HCT116 (cell line): Measurements from ENCODE around the gene ACP1. TPM values are rescaled to one million over a fixed set of nuclear protein-coding genes. Genes with fewer than 3 reads are reported as not detected.

ENCODE experiments used
- ATAC-seq: fragments of 200-7000 bp; cut with Tn5 transposase; 2 replicates; pipeline ENCODE4 v1.9.1; 2020; ENCODE audit warnings: mild to moderate bottlenecking, moderate library complexity
- BruUV-seq: library from RNA; stranded (reverse); fragments of 400-500 nt; replicated peaks from 2 replicates; lab custom pipeline; 2021; lab: Mats Ljungman, UMichigan
- CTCF ChIA-PET: fragments of 300-600 bp; sonication (Branson Sonifier 250); formaldehyde crosslinking; loops from one replicate; lab custom pipeline; 2021; ENCODE audit warnings: antibody characterized with exemption; lab: Charles Lee
- POLR2A ChIA-PET: fragments of 300-600, 350-600 bp; sonication (Branson Sonifier 250); formaldehyde crosslinking; loops from one replicate; lab custom pipeline; 2021; ENCODE audit warnings: antibody characterized with exemption; lab: Charles Lee
- RAD21 ChIA-PET, 2 experiments: fragments of 300-600 bp; sonication (Branson Sonifier 250); formaldehyde crosslinking; loops; one replicate each; lab custom pipeline; 2023; ENCODE audit warnings: low total read pairs in 2 of 2; ENCODE audit not compliant: uncharacterized antibody in 2 of 2, unreplicated experiment in 2 of 2, low non-redundant PET in 1 of 2; lab: Charles Lee
- DNase-seq: peaks from one replicate; pipeline ENCODE4 v3.0.0-alpha.2; 2010; ENCODE audit warnings: low read depth, low spot score
- H2AFZ ChIP-seq: fragments of 200-600 bp; shearing (Covaris generic), sonication (generic); 2 replicates; pipeline ENCODE4 v1.6.1; 2017; ENCODE audit warnings: low read depth, mixed run types, mixed read lengths, antibody characterized with exemption, low read length; ENCODE audit not compliant: poor library complexity, severe bottlenecking
- H3K27ac ChIP-seq: 2 replicates; pipeline ENCODE4 v1.5.1; 2012; ENCODE audit warnings: low read depth, low read length
- H3K27me3 ChIP-seq: fragments of 200-600 bp; sonication (generic); 2 replicates; pipeline ENCODE4 v1.6.1; 2016; ENCODE audit warnings: mixed run types, low read length, mixed read lengths; ENCODE audit not compliant: insufficient read depth
- H3K36me3 ChIP-seq, 2 experiments: fragments of 200-500 bp in 1 of 2; fragments of 200-600 bp in 1 of 2; sonication (Bioruptor generic) in 1 of 2; sonication (generic) in 1 of 2; 2 replicates each; pipeline versions ENCODE4 v1.5.1 to v1.6.1; 2014 to 2016; ENCODE audit warnings: low read length in 2 of 2, inconsistent platforms in 1 of 2, mixed read lengths in 1 of 2, mixed run types in 1 of 2; ENCODE audit not compliant: insufficient read depth in 2 of 2, control insufficient read depth in 1 of 2
- H3K4me1 ChIP-seq, 2 experiments: fragments of 200-600 bp in 1 of 2; sonication (generic) in 1 of 2; 2 replicates each; pipeline versions ENCODE4 v1.5.1 to v1.6.1; 2012 to 2017; ENCODE audit warnings: low read length in 2 of 2, inconsistent platforms in 1 of 2, mild to moderate bottlenecking in 1 of 2, mixed read lengths in 1 of 2, mixed run types in 1 of 2, moderate library complexity in 1 of 2; ENCODE audit not compliant: insufficient read depth in 2 of 2, control insufficient read depth in 1 of 2
- H3K4me2 ChIP-seq: fragments of 200-600 bp; sonication (generic); 2 replicates; pipeline ENCODE4 v1.6.1; 2017; ENCODE audit warnings: mixed run types, low read length, mixed read lengths
- H3K4me3 ChIP-seq, 2 experiments: fragments of 200-600 bp in 1 of 2; sonication (generic) in 1 of 2; replicated peaks in 1 of 2; 2 replicates each; pipeline ENCODE4 v1.5.1; 2011 to 2016; ENCODE audit warnings: low read length in 2 of 2, control low read depth in 1 of 2, low read depth in 1 of 2, mild to moderate bottlenecking in 1 of 2, mixed read lengths in 1 of 2, mixed run types in 1 of 2
- H3K79me2 ChIP-seq: fragments of 200-600 bp; sonication (generic); 2 replicates; pipeline ENCODE4 v1.6.1; 2017; ENCODE audit warnings: mild to moderate bottlenecking, mixed run types, low read length, moderate library complexity, mixed read lengths; ENCODE audit not compliant: insufficient read depth
- H3K9ac ChIP-seq: fragments of 200-600 bp; sonication (generic); 2 replicates; pipeline ENCODE4 v1.6.1; 2016; ENCODE audit warnings: low read length, mixed read lengths
- H3K9me2 ChIP-seq: fragments of 200-600 bp; sonication (generic), shearing (Covaris generic); 2 replicates; pipeline ENCODE4 v1.6.1; 2017; ENCODE audit warnings: mixed run types, mild to moderate bottlenecking, moderate library complexity; ENCODE audit not compliant: insufficient read depth
- H3K9me3 ChIP-seq, 2 experiments: fragments of 200-500 bp in 1 of 2; fragments of 200-600 bp in 1 of 2; sonication (Bioruptor generic) in 1 of 2; sonication (generic) in 1 of 2; 2 replicates each; pipeline ENCODE4 v1.6.1; 2014 to 2017; ENCODE audit warnings: low read length in 2 of 2, mixed read lengths in 2 of 2, inconsistent platforms in 1 of 2, low read depth in 1 of 2, mild to moderate bottlenecking in 1 of 2, mixed run types in 1 of 2, moderate library complexity in 1 of 2; ENCODE audit not compliant: control insufficient read depth in 1 of 2, insufficient read depth in 1 of 2
- H4K20me1 ChIP-seq: fragments of 200-600 bp; sonication (generic), shearing (Covaris generic); 2 replicates; pipeline ENCODE4 v1.6.1; 2017; ENCODE audit warnings: mixed run types, mild to moderate bottlenecking, moderate library complexity; ENCODE audit not compliant: insufficient read depth
- ATF3 ChIP-seq: IDR thresholded peaks from 2 replicates; pipeline ENCODE4 v1.6.1; 2012
- CBX3 ChIP-seq: IDR thresholded peaks from 2 replicates; pipeline ENCODE4 v1.6.1; 2012; ENCODE audit warnings: low read depth
- CTCF ChIP-seq, 3 experiments: fragments of 200-600 bp in 1 of 3; sonication (generic) in 1 of 3; IDR thresholded peaks in 2 of 3; conservative IDR thresholded peaks in 1 of 3; 2 replicates each; pipeline ENCODE4 v1.5.1; 2012 to 2017; ENCODE audit warnings: low read depth in 2 of 3, low read length in 2 of 3, antibody characterized with exemption in 1 of 3, borderline replicate concordance in 1 of 3, control low read depth in 1 of 3, mild to moderate bottlenecking in 1 of 3, mixed read lengths in 1 of 3, mixed run types in 1 of 3, moderate library complexity in 1 of 3; ENCODE audit not compliant: insufficient read depth in 1 of 3
- ELF1 ChIP-seq: IDR thresholded peaks from 2 replicates; pipeline ENCODE4 v1.6.1; 2012; ENCODE audit warnings: low read depth, borderline replicate concordance
- EZH2phosphoT487 ChIP-seq: fragments of 200-600 bp; IDR thresholded peaks from 2 replicates; pipeline ENCODE4 v1.6.1; 2018; ENCODE audit warnings: antibody characterized with exemption, borderline replicate concordance
- FOSL1 ChIP-seq: IDR thresholded peaks from 2 replicates; pipeline ENCODE4 v1.6.1; 2012; ENCODE audit warnings: low read depth
- MAX ChIP-seq: IDR thresholded peaks from 2 replicates; pipeline ENCODE4 v1.6.1; 2012
- POLR2AphosphoS5 ChIP-seq: IDR thresholded peaks from 2 replicates; pipeline ENCODE4 v1.6.1; 2011; ENCODE audit warnings: mild to moderate bottlenecking, low read depth, low read length, moderate library complexity
- RAD21 ChIP-seq: IDR thresholded peaks from 2 replicates; pipeline ENCODE4 v1.6.1; 2012; ENCODE audit warnings: low read depth, mild to moderate bottlenecking
- TCF7L2 ChIP-seq: IDR thresholded peaks from 2 replicates; pipeline ENCODE4 v1.7.0; 2011; ENCODE audit warnings: borderline replicate concordance, inconsistent platforms; ENCODE audit not compliant: insufficient read depth, insufficient read length; ENCODE audit errors: extremely low read depth
- YY1 ChIP-seq: IDR thresholded peaks from 2 replicates; pipeline ENCODE4 v1.6.1; 2011; ENCODE audit warnings: low read length, low read depth, moderate library complexity, mild to moderate bottlenecking; ENCODE audit not compliant: insufficient replicate concordance; ENCODE audit errors: extremely low read depth
- ZFX ChIP-seq: fragments of 450-650 bp; IDR thresholded peaks from 2 replicates; pipeline ENCODE4 v1.6.1; 2017
- ZNF274 ChIP-seq: fragments of 200-500 bp; sonication (Bioruptor generic); IDR thresholded peaks from 2 replicates; pipeline ENCODE4 v1.6.1; 2014; ENCODE audit warnings: mild to moderate bottlenecking, low read depth, low read length, inconsistent platforms
- intact Hi-C: fragments of 100-400 bp; cut with micrococcal nuclease; formaldehyde crosslinking; loops from 2 replicates; pipeline ENCODE4 v1.10.0; 2022
- total RNA-seq: library from RNA; stranded (reverse); gene quantifications from one replicate; pipeline ENCODE4 v1.2.1, GENCODE V29; 2021; ENCODE audit not compliant: unreplicated experiment

Gene ACP1
- total RNA-seq, 1 experiment from 2014 or later: 113 TPM

- POLR2A ChIA-PET: no interaction called here
- Histone ChIP-seq H3K9me3 (no peaks in the 10 kb centered on the region), H3K9ac (no peak overlapping the region), H4K20me1 (peaks cover 34% of the 10 kb centered on the region; the same call in 1 of the 2 replicates), H3K4me3 (no peak overlapping the region), H3K4me2 (no peak overlapping the region), H3K27me3 (no peaks in the 10 kb centered on the region), H3K4me1 (no peaks in the 10 kb centered on the region), H2AFZ (no peak overlapping the region), H3K9me2 (no peaks in the 10 kb centered on the region), H3K79me2 (peaks cover 90% of the 10 kb centered on the region), H3K27ac (no peak overlapping the region), H3K36me3 (peaks cover 56% of the 10 kb centered on the region in 2 experiments)
- CTCF ChIA-PET: no interaction called here
- TF ChIP-seq ZNF274 (no peak), ATF3 (no peak), CBX3 (no peak), ELF1 (no peak), EZH2phosphoT487 (no peak), ZFX (no peak), MAX (no peak), YY1 (no peak), POLR2AphosphoS5 (no peak), FOSL1 (no peak), TCF7L2 (no peak), RAD21 (no peak), CTCF (IDR thresholded peaks at IDR 0.05 in 2 of 3, conservative IDR thresholded peaks at IDR 0.05 in 1 of 3; ENCODE audit: borderline replicate concordance in 1 of 3, insufficient read depth in 1 of 3, low read depth in 2 of 3, low read length in 2 of 3) (no peak)
- RAD21 ChIA-PET: no interaction called here
- no TSS peak for BruUV-seq
- no peak for DNase-seq
- intact Hi-C loops: no loop called here
- ATAC-seq: no peak
Measured at GRCh38 chr2:275466-275865, 10.7 kb downstream of the ACP1 start.
